Measurements from ENCODE around the gene TSC2. TPM values are rescaled to one million over a fixed set of nuclear protein-coding genes. Genes with fewer than 3 reads are reported as not detected.
A peak's percentile ranks its signal among the peaks of the same experiment; 100 is the strongest.

The TSC2 gene
- polyA plus RNA-seq, 1 donor (not counting 4 experiments of a cell fraction or from before 2014, with no cell fraction given): 22.6 TPM

DNA sequence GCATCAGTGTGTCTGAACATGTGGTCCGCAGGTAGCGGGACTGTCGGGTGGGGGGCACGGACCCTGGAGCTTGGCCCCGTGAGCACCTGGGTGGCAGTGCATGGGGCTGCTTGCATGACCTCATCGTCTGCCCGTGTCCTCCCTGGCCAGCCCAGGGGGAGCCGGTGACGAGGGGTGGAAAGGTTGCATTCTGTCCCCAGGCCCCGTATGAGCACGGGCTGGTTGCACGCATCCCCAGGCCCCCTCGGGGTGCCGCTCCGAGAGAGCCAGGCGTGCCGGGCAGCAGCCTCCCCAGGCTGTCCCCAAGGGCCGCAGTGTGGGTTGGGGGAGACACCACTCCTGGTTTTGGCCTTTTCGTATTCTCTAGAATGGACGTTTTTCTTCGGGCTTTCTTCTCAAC, 29.9 kb downstream of the TSC2 start:
- Histone ChIP-seq H3K4me2 (ENCODE audit: control insufficient read depth, extremely low read depth, insufficient read depth, low read depth, low read length) (no peak overlapping the region), H3K36me3 (ENCODE audit: control insufficient read depth in 2 of 2, extremely low read depth in 1 of 2, insufficient read depth in 2 of 2, low read length in 2 of 2) (peaks cover 29 to 32% of the 10 kb centered on the region in 2 experiments), H4K20me1 (ENCODE audit: control insufficient read depth, extremely low read depth, insufficient read depth, low read length) (no peaks in the 10 kb centered on the region), H3K9me3 (ENCODE audit: control insufficient read depth, low read depth, low read length) (no peaks in the 10 kb centered on the region), H3K4me1 (ENCODE audit: control insufficient read depth, extremely low read depth, insufficient read depth, low read length) (peaks cover 15% of the 10 kb centered on the region), H3K27ac (ENCODE audit: control insufficient read depth, insufficient read depth, low read length) (no peak overlapping the region), H2AFZ (ENCODE audit: control insufficient read depth, low read length) (no peak overlapping the region), H3K9me1 (ENCODE audit: control insufficient read depth, extremely low read depth, insufficient read depth, low read length) (no peaks in the 10 kb centered on the region), H3K4me3 (ENCODE audit: control insufficient read depth in 2 of 3, extremely low read depth in 1 of 3, insufficient read depth in 2 of 3, low read depth in 1 of 3, low read length in 3 of 3) (no peak overlapping the region), H3K27me3 (ENCODE audit: control insufficient read depth, extremely low read depth, insufficient read depth, low read length) (no peaks in the 10 kb centered on the region), H3K79me2 (ENCODE audit: control insufficient read depth, insufficient read depth, low read length) (no peaks in the 10 kb centered on the region), H3K9ac (ENCODE audit: control insufficient read depth, extremely low read depth, insufficient read depth, low read length) (no peak overlapping the region)
- DNase-seq (ENCODE audit: low read depth, low spot score): no peak
- no peak for FAIRE-seq
- dilution Hi-C loops (cut with MboI; ENCODE audit: extremely low pct_ligation_motif_present, low sequenced_read_pairs): no loop called here
- TF ChIP-seq, protein P1, sequence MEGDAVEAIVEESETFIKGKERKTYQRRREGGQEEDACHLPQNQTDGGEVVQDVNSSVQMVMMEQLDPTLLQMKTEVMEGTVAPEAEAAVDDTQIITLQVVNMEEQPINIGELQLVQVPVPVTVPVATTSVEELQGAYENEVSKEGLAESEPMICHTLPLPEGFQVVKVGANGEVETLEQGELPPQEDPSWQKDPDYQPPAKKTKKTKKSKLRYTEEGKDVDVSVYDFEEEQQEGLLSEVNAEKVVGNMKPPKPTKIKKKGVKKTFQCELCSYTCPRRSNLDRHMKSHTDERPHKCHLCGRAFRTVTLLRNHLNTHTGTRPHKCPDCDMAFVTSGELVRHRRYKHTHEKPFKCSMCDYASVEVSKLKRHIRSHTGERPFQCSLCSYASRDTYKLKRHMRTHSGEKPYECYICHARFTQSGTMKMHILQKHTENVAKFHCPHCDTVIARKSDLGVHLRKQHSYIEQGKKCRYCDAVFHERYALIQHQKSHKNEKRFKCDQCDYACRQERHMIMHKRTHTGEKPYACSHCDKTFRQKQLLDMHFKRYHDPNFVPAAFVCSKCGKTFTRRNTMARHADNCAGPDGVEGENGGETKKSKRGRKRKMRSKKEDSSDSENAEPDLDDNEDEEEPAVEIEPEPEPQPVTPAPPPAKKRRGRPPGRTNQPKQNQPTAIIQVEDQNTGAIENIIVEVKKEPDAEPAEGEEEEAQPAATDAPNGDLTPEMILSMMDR (optimal IDR thresholded peaks at IDR 0.05 in 1 of 3, IDR thresholded peaks at IDR 0.05 in 1 of 3, conservative IDR thresholded peaks at IDR 0.05 in 1 of 3; ENCODE audit: extremely low read depth in 1 of 3, insufficient read depth in 2 of 3, low read length in 3 of 3): no peak
- no peak for TF ChIP-seq EZH2 (IDR thresholded peaks at IDR 0.05; ENCODE audit: low read length)

DNA sequence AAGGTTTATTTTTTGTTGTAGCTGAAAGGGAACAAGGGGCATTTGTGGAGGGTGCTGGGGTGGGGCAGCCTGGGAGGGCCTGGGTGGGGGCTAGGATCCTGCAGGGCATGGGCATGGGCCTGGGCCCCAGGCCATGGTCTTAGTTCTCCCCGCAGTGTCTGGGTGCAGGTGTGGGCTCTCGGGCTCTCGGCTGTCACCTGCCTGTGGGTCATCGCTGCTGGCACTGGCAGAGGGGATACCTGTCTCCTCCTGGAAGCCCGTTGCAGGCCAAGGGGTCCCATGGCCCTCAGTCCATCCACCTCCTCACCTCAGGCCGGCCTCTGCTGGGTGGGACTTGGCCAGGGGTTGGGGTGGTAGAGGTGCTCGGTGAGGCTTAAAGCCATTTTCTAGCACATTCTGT, 30.3 kb downstream of the TSC2 start:
- Histone ChIP-seq H3K9me3 (ENCODE audit: control insufficient read depth, low read depth, low read length) (no peaks in the 10 kb centered on the region), H3K9me1 (ENCODE audit: control insufficient read depth, extremely low read depth, insufficient read depth, low read length) (no peaks in the 10 kb centered on the region), H3K27me3 (ENCODE audit: control insufficient read depth, extremely low read depth, insufficient read depth, low read length) (no peaks in the 10 kb centered on the region), H3K9ac (ENCODE audit: control insufficient read depth, extremely low read depth, insufficient read depth, low read length) (no peak overlapping the region), H3K4me2 (ENCODE audit: control insufficient read depth, extremely low read depth, insufficient read depth, low read depth, low read length) (peak overlapping the region; percentile 49), H3K4me1 (ENCODE audit: control insufficient read depth, extremely low read depth, insufficient read depth, low read length) (peaks cover 15% of the 10 kb centered on the region), H3K79me2 (ENCODE audit: control insufficient read depth, insufficient read depth, low read length) (no peaks in the 10 kb centered on the region), H2AFZ (ENCODE audit: control insufficient read depth, low read length) (no peak overlapping the region), H3K27ac (ENCODE audit: control insufficient read depth, insufficient read depth, low read length) (peak overlapping the region; percentile 4), H3K4me3 (ENCODE audit: control insufficient read depth in 2 of 3, extremely low read depth in 1 of 3, insufficient read depth in 2 of 3, low read depth in 1 of 3, low read length in 3 of 3) (no peak overlapping the region), H4K20me1 (ENCODE audit: control insufficient read depth, extremely low read depth, insufficient read depth, low read length) (no peaks in the 10 kb centered on the region), H3K36me3 (ENCODE audit: control insufficient read depth in 2 of 2, extremely low read depth in 1 of 2, insufficient read depth in 2 of 2, low read length in 2 of 2) (peaks cover 31 to 32% of the 10 kb centered on the region in 2 experiments)
- DNase-seq (ENCODE audit: low read depth, low spot score) (no peak), FAIRE-seq (no peak)
- TF ChIP-seq EZH2 (IDR thresholded peaks at IDR 0.05; ENCODE audit: low read length): no peak
- TF ChIP-seq, protein P1 (optimal IDR thresholded peaks at IDR 0.05 in 1 of 3, IDR thresholded peaks at IDR 0.05 in 1 of 3, conservative IDR thresholded peaks at IDR 0.05 in 1 of 3; ENCODE audit: extremely low read depth in 1 of 3, insufficient read depth in 2 of 3, low read length in 3 of 3): no peak
- dilution Hi-C loops (cut with MboI; ENCODE audit: extremely low pct_ligation_motif_present, low sequenced_read_pairs): no loop called here

Measured in keratinocyte (primary cell).